ENCODE measurements around the gene KRTAP5-7.

The KRTAP5-7 gene

GRCh38 chr11:71496421-71496820 is 30.6 kb upstream of the KRTAP5-7 start:
- no peak for DNase-seq

- DNase-seq = no peak
Measured at GRCh38 chr11:71498091-71498490, 29.0 kb upstream of the KRTAP5-7 start.

- DNase-seq = no peak
Measured at GRCh38 chr11:71499125-71499524, 27.9 kb upstream of the KRTAP5-7 start.

- no peak for DNase-seq
Measured at GRCh38 chr11:71499546-71499945, 27.5 kb upstream of the KRTAP5-7 start.

GRCh38 chr11:71500601-71501021 is 26.5 kb upstream of the KRTAP5-7 start:
- DNase-seq = peak; percentile 11

- no peak for DNase-seq
Measured at GRCh38 chr11:71501071-71501985, 25.7 kb upstream of the KRTAP5-7 start.

- no peak for DNase-seq
Measured at GRCh38 chr11:71502026-71502425, 25.0 kb upstream of the KRTAP5-7 start.

- no peak for DNase-seq
Measured at GRCh38 chr11:71502871-71503435, 24.1 kb upstream of the KRTAP5-7 start.

GRCh38 chr11:71504531-71504930 is 22.5 kb upstream of the KRTAP5-7 start:
- no peak for DNase-seq

- DNase-seq = no peak
Measured at GRCh38 chr11:71505001-71505400, 22.1 kb upstream of the KRTAP5-7 start.

- DNase-seq = no peak
Measured at GRCh38 chr11:71505781-71506180, 21.3 kb upstream of the KRTAP5-7 start.

GRCh38 chr11:71507102-71507501 is 20.0 kb upstream of the KRTAP5-7 start:
- no peak for DNase-seq

- DNase-seq = no peak
Measured at GRCh38 chr11:71518506-71519471, 8.3 kb upstream of the KRTAP5-7 start.

GRCh38 chr11:71519546-71519945 is 7.5 kb upstream of the KRTAP5-7 start:
- no peak for DNase-seq

GRCh38 chr11:71525188-71525937 is 1.7 kb upstream of the KRTAP5-7 start:
- no peak for DNase-seq

- no peak for DNase-seq
Measured at GRCh38 chr11:71525938-71526495, 1.1 kb upstream of the KRTAP5-7 start.

- no peak for DNase-seq
Measured at GRCh38 chr11:71527576-71528210, 626 bp downstream of the KRTAP5-7 start.

- no peak for DNase-seq
Measured at GRCh38 chr11:71530602-71531001, 3.5 kb downstream of the KRTAP5-7 start.

- no peak for DNase-seq
Measured at GRCh38 chr11:71532036-71532610, 5.1 kb downstream of the KRTAP5-7 start.

GRCh38 chr11:71534711-71535608 is 7.9 kb downstream of the KRTAP5-7 start:
- DNase-seq = peak; percentile 82

Measured in hematopoietic multipotent progenitor cell treated with erythropoietin and hydrocortisone succinate and interleukin-3 and kit ligand, for 6 days (in vitro differentiated cells).